Lower leg skin (tissue), 3 donors: ENCODE results near the gene CCPG1.

ENCODE experiments used
- CTCF ChIP-seq, 3 donors: fragments of 450-650 bp; IDR thresholded peaks; one replicate each; pipeline ENCODE4 v1.5.1; 2016; ENCODE audit warnings: antibody characterized with exemption in 3 of 3, mild to moderate bottlenecking in 3 of 3, moderate library complexity in 2 of 3
- POLR2A ChIP-seq, 2 donors: fragments of 450-650 bp; IDR thresholded peaks; one replicate each; pipeline ENCODE4 v1.6.1; 2016 to 2017; ENCODE audit warnings: antibody characterized with exemption in 2 of 2, mild to moderate bottlenecking in 1 of 2, moderate library complexity in 1 of 2

GRCh38 chr15:55357774-55358173 lies 50.4 kb downstream of the CCPG1 start:
- TF ChIP-seq CTCF (IDR thresholded peaks at IDR 0.05) = no peak
- TF ChIP-seq POLR2A (IDR thresholded peaks at IDR 0.05) = no peak
